ENCODE measurements around the gene LRIT2.
A peak's percentile ranks its signal among the peaks of the same experiment; 100 is the strongest.
"Not testable (repeated sequence)": the region's sequence is repeated elsewhere in the genome, so short reads cannot be mapped to it uniquely, and the experiment has no call there.

The LRIT2 gene

DNA sequence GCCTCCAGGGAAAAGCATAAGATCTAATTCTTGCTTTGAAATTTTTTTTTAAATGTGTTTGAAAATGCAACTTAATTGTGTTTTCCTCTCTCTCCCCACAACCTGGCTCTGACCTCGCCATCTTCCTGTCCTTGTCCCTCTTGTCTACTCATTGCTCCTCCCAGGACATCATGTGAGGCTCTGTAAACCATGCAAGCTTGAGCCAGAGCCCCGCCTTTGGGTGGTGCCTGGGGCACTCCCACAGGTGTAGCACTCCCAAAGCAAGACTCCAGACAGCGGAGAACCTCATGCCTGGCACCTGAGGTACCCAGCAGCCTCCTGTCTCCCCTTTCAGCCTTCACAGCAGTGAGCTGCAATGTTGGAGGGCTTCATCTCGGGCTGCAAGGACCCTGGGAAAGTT lies 40.8 kb downstream of the LRIT2 start:
- in situ Hi-C loops (cut with HindIII; ENCODE audit: low pct_unique_long_range_greater_than_20kb, low sequenced_read_pairs) = no loop called here
- peak in 1 of 2 experiments; percentile 38 for DNase-seq (ENCODE audit: low read depth in 1 of 2, low spot score in 1 of 2)
- no peak for TF ChIP-seq JUND (IDR thresholded peaks at IDR 0.05; ENCODE audit: low read depth)

DNA sequence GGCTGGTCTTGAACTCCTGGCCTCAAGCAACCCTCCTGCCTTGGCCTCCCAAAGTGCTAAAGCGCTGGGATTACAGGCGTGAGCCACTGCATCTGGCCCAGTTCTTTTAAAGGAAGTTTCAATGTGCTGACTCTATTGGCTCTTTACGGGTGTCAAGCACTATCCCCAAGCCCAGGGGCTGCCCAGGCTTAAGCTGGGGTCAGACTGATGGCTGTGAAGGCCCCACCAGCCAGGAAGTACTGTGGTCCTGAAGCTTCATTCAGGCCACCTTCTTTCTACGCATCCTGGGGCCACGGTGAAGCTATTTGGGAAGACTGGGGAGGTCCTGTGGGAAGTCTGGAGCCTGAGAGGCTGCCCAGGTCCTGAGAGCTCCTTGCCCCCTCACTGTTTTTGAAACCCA lies 43.7 kb downstream of the LRIT2 start:
- DNase-seq (ENCODE audit: low read depth in 1 of 2, low spot score in 1 of 2) = no peak
- TF ChIP-seq JUND (IDR thresholded peaks at IDR 0.05; ENCODE audit: low read depth) = no peak
- in situ Hi-C loops (cut with HindIII; ENCODE audit: low pct_unique_long_range_greater_than_20kb, low sequenced_read_pairs) = no loop called here

GRCh38 chr10:84180386-84180785 lies 45.0 kb downstream of the LRIT2 start:
- DNase-seq (ENCODE audit: low read depth in 1 of 2, low spot score in 1 of 2); in situ Hi-C loops (cut with HindIII; ENCODE audit: low pct_unique_long_range_greater_than_20kb, low sequenced_read_pairs): not testable (repeated sequence)

DNA sequence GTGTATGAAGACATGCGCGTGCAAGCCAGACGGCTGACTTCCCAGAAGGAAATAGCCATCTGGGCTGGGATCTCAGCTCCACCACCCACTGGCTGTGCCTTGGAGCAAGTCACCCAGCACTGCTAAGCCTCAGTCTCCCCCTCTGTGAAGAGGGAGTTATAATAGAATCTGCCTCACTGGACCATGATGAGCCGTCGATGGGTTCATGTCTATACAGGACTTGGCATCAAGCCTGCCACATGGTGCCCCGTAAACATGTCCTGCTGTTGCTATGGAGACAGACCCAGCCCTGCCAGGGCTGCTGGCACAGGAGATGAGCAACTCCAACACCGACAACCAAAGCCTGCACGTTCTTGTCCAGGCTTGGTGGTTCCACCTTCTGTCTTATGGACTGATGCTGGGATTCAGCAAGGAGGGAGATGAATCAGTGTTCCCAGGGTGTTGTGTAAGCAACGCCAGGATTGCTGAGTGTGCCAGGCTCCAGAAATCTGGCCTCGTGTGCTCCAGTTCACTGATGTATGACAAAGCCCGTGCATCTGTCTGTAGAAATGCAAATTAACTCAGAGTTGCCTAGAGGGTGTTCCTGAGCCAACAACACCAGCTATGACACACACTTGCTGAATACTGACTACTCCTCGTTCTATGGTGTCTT lies 46.2 kb downstream of the LRIT2 start:
- in situ Hi-C loops (cut with HindIII; ENCODE audit: low pct_unique_long_range_greater_than_20kb, low sequenced_read_pairs) = no loop called here
- peak in 1 of 2 experiments; percentile 36 for DNase-seq (ENCODE audit: low read depth in 1 of 2, low spot score in 1 of 2)
- no peak for TF ChIP-seq JUND (IDR thresholded peaks at IDR 0.05; ENCODE audit: low read depth)

DNA sequence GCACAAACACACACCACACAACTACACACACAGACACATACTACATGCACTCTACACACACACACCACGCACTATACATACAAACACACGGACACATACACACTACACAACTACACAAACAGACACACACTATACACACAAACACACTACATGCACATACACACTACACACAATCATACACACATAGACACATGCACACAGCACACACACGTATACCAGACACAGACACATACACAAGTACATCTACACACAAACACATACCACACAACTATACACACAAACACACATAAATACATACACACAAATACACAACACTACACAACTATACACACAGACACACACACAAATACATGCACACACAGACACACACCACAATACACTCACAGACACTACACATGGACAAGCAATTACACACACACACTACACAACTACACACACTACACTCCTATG lies 47.2 kb downstream of the LRIT2 start:
- TF ChIP-seq JUND (IDR thresholded peaks at IDR 0.05; ENCODE audit: low read depth) = no peak
- DNase-seq (ENCODE audit: low read depth in 1 of 2, low spot score in 1 of 2) = no peak
- in situ Hi-C loops (cut with HindIII; ENCODE audit: low pct_unique_long_range_greater_than_20kb, low sequenced_read_pairs) = no loop called here

DNA sequence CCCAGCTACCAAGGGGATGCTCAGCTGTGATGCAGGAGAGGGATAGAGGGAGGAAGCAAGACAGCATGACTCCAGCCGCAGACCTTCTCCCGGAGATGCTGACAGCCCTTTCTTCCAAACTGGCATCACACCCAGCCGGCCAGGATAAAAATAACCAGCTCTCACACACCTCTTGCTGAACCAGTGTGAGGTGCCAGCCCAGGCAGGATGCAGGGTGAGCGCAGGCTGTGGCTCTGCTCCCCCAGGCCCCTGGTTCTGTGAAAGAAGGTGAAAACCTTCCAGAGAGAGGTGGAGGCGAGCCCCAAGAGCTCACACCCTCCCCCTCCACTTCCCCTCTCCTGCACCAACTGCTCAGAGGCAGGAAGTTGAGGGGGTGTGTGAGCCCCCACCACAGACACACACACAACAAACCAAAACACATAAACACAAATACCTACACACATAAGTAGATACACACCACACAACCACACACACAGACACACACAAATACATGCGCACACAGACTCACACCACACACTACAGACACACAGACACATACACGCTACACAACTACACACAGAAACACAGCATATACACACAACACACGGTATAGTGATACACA lies 47.7 kb downstream of the LRIT2 start:
- no peak for TF ChIP-seq JUND (IDR thresholded peaks at IDR 0.05; ENCODE audit: low read depth)
- no peak for DNase-seq (ENCODE audit: low read depth in 1 of 2, low spot score in 1 of 2)
- in situ Hi-C loops (cut with HindIII; ENCODE audit: low pct_unique_long_range_greater_than_20kb, low sequenced_read_pairs) = no loop called here

- in situ Hi-C loops (cut with HindIII; ENCODE audit: low pct_unique_long_range_greater_than_20kb, low sequenced_read_pairs) = no loop called here
- no peak for TF ChIP-seq JUND (IDR thresholded peaks at IDR 0.05; ENCODE audit: low read depth)
- no peak for DNase-seq (ENCODE audit: low read depth in 1 of 2, low spot score in 1 of 2)
Measured at GRCh38 chr10:84176836-84177474, 48.4 kb downstream of the LRIT2 start.

DNA sequence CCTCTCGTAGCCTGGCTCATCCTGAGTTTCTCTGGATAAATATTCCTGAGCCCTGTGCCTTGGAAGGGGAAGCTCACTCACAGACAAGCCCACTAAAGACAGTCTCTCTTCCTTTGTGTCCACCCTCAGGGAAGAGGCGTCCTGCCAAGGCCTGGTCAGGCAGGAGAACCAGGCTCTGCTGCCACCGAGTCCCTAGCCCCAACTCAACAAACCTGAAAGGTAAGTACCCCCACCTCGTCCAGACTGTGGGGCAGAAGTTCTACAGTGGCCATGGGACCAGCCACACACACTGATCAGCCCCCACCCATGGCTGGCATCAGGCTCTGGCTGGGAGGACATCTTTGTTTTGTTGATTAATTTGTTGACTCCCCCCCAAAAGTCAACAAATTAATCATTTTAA lies 49.0 kb downstream of the LRIT2 start:
- in situ Hi-C loops (cut with HindIII; ENCODE audit: low pct_unique_long_range_greater_than_20kb, low sequenced_read_pairs) = no loop called here
- no peak for DNase-seq (ENCODE audit: low read depth in 1 of 2, low spot score in 1 of 2)
- TF ChIP-seq JUND (IDR thresholded peaks at IDR 0.05; ENCODE audit: low read depth) = no peak

DNA sequence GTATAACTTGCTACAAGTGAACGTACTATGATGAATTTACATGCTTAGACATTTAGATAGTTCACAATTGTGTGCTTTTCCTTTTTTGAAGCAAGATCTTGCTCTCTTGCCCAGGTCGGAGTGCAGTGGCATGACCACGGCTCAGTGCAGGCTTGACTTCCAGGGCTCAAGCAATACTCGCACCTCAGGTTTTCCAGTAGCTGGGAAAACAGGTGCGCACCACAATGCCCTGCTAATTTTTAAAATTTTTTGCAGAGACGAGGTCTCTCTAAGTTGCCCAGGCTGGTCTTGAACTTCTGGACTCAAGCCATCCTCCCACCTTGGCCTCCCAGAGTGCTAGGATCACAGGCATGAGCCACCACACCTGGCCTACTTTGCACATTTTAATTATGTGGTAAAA lies 49.9 kb downstream of the LRIT2 start:
- in situ Hi-C loops (cut with HindIII; ENCODE audit: low pct_unique_long_range_greater_than_20kb, low sequenced_read_pairs) = no loop called here
- no peak for DNase-seq (ENCODE audit: low read depth in 1 of 2, low spot score in 1 of 2)
- TF ChIP-seq JUND (IDR thresholded peaks at IDR 0.05; ENCODE audit: low read depth) = no peak

- TF ChIP-seq JUND (IDR thresholded peaks at IDR 0.05; ENCODE audit: low read depth) = no peak
- DNase-seq (ENCODE audit: low read depth in 1 of 2, low spot score in 1 of 2) = no peak
- in situ Hi-C loops (cut with HindIII; ENCODE audit: low pct_unique_long_range_greater_than_20kb, low sequenced_read_pairs) = no loop called here
Measured at GRCh38 chr10:84173501-84173929, 51.8 kb downstream of the LRIT2 start, which contains the start of gene GPR15LG. TSS of gene GPR15LG (plus strand) at chr10:84173801. CDS start at chr10:84173852, 51 bp downstream.

DNA sequence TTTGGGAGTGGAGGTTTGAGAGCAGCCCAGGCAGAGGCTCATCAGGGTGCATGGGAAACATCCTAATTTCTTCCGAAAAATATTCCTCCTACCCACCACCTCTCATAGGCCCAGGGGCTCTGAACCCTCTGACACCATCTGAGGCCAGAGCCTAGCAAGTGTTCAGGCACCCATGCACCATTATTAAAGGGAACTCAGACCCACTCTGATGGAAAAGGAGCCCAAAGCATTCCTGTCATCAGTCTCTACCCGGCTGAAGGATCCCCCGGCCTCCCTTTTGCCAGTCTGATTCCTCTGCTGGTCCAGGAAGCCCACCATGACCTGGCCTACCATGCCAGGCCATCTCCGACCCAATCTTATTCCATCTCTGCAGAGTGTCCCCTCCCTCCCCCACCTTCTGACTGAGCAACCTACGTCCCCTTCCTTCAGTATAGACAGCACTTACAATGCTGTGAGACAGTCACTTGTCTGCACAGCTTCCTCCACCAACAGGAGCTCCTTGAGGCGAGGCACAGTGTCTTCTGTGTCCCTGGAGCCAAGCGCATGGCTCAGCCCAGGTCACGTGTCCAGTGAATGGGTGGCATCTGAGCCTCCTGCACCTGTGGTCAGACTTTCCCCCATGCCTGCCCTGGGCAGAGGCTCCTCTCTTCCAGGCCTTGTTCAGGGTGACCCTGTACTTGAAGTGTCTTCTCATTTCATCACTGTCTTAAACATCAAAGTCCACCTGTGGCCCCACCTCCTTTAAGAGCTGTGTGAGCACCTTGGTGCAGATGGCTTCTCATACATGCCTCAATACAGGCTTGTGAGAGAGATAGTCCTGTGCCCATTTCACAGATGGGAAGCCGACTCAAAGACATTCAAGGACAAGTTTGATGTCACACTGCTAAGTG lies 52.6 kb downstream of the LRIT2 start:
- DNase-seq (ENCODE audit: low read depth in 1 of 2, low spot score in 1 of 2) = no peak
- no peak for TF ChIP-seq JUND (IDR thresholded peaks at IDR 0.05; ENCODE audit: low read depth)
- in situ Hi-C loops (cut with HindIII; ENCODE audit: low pct_unique_long_range_greater_than_20kb, low sequenced_read_pairs) = no loop called here

DNA sequence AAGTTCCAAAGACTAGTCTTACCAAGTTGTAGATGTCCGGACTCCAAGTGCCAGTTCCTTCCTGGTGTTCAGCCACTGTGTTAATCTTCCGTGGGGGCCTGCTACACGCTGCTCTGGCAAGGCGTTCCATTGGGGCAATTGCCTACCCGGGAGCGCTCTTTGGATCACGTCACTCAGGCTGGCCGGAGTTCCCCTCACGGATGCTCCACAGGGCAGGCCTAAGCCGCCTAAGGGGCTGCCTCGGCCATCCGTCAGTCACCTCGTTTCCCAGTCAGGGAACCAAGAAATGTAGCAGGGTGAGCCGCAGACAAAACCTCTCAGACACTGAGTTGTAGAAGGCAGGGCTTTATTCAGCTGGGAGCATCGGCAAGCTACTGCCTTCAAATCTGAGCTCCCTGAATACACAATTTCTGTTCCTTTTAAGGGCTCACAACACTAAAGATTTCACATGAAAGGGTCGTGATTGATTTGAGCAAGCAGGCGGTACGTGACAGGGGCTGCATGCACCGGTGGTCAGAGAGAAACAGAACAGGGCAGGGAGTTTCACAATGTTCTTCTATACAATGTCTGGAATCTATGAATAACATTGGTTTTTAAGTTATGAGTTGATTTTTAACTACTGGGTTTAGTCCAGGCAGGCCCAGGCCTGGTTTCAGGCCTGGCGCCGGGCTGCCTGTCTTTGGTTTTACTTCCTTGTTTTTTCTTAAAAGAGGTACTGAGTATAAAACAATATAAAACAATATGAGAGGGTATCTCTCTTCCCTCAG lies 53.5 kb downstream of the LRIT2 start:
- DNase-seq (ENCODE audit: low read depth in 1 of 2, low spot score in 1 of 2); in situ Hi-C loops (cut with HindIII; ENCODE audit: low pct_unique_long_range_greater_than_20kb, low sequenced_read_pairs): not testable (repeated sequence)

DNA sequence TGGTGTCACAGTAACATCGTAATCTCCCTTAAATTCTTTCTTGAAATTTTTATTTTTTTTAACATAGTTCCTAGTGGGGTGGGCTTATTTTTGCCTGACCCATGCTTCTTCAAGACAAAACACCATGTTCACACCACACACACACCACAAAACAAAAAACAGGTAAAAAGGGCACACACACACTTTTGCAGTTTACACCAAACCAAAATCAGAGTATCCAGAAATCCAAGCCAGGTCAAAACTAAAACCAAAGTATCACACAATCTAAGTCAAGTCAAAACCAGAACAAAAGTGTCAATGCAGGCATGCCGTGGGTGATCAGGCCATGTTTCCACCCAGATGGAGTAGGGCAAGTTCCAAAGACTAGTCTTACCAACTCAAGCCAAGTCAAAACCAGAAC lies 54.1 kb downstream of the LRIT2 start:
- in situ Hi-C loops (cut with HindIII; ENCODE audit: low pct_unique_long_range_greater_than_20kb, low sequenced_read_pairs) = not testable (repeated sequence)

More for the DNA sequence above, 54.1 kb downstream of the LRIT2 start:
- DNase-seq (ENCODE audit: low read depth in 1 of 2, low spot score in 1 of 2) = not testable (repeated sequence)
